ENCODE results near the gene TRIM2. TPM values are rescaled to one million over a fixed set of nuclear protein-coding genes. Genes with fewer than 3 reads are reported as not detected.

TRIM2 gene
- total and polyA plus RNA-seq, 10 of the 15 experiments (the other 5 are each of a cell fraction or from before 2014, with no cell fraction given) = 0.06 to 0.19 (median 0.15) TPM; not detected in 3

GRCh38 chr4:153198719-153199118, 5.5 kb upstream of the TRIM2 start:
- in situ Hi-C loops (cut with MboI) (no loop called here), intact Hi-C loops (cut with micrococcal nuclease; ENCODE audit: unreplicated experiment) (no loop called here)
- ChIA-PET CTCF (interaction anchor here (0.6 kb wide), 1 partner anchor 450 kb away, joined by 3 read pairs; no protein-coding TSS in a partner anchor), SMC1A (ENCODE audit: uncharacterized antibody, unreplicated experiment) (interaction anchor here (0.9 kb wide), 1 partner anchor 13 kb away, joined by 3 read pairs; no protein-coding TSS in a partner anchor), POLR2A (no interaction called here), RAD21 (ENCODE audit: unreplicated experiment) (no interaction called here)
- Histone ChIP-seq H3K79me2 (ENCODE audit: control insufficient read depth, insufficient read depth, low read length) (no peaks in the 10 kb centered on the region), H4K20me1 (ENCODE audit: control insufficient read depth, insufficient read depth) (no peaks in the 10 kb centered on the region), H3K36me3 (ENCODE audit: control insufficient read depth in 2 of 2, insufficient read depth in 2 of 2, low read length in 1 of 2) (no peaks in the 10 kb centered on the region), H3K4me3 (no peak overlapping the region), H3K9me3 (replicated peaks; ENCODE audit: control insufficient read depth, insufficient read depth, low read length) (no peaks in the 10 kb centered on the region), H2AFZ (ENCODE audit: control insufficient read depth, low read depth, low read length) (no peak overlapping the region), H3K9ac (ENCODE audit: control insufficient read depth, insufficient read depth, low read length) (no peak overlapping the region), H3K27ac (ENCODE audit: control insufficient read depth, insufficient read depth) (no peak overlapping the region), H3K4me2 (ENCODE audit: control insufficient read depth, insufficient read depth) (no peak overlapping the region), H3K27me3 (replicated peaks in 1 of 2; ENCODE audit: control insufficient read depth in 2 of 2, insufficient read depth in 2 of 2, low read length in 1 of 2) (no peaks in the 10 kb centered on the region), H3K4me1 (ENCODE audit: control insufficient read depth, insufficient read depth, low read length) (no peaks in the 10 kb centered on the region)
- WGBS (ENCODE audit: insufficient coverage, insufficient replicate concordance, low lambda C conversion rate, missing lambda C conversion rate) = 34% methylated on average over 1 of the region's 1 CpG
- BruUV-seq (replicated peaks) = no TSS peak
- DNase-seq (ENCODE audit: low read depth, low spot score) = no peak
- TF ChIP-seq BACH1 (IDR thresholded peaks at IDR 0.05; ENCODE audit: borderline replicate concordance) (no peak), ASH2L (IDR thresholded peaks at IDR 0.05; ENCODE audit: borderline replicate concordance, low read depth) (no peak), USF2 (IDR thresholded peaks at IDR 0.05; ENCODE audit: borderline replicate concordance, low read depth, low read length) (no peak), POLR2AphosphoS2 (IDR thresholded peaks at IDR 0.05; ENCODE audit: low read depth, low read length) (no peak), CBX3 (IDR thresholded peaks at IDR 0.05; ENCODE audit: borderline replicate concordance, low read depth) (no peak), SKIL (IDR thresholded peaks at IDR 0.05; ENCODE audit: low read depth, poor library complexity, severe bottlenecking) (no peak), RB1 (IDR thresholded peaks at IDR 0.05; ENCODE audit: borderline replicate concordance) (no peak), NR2F1 (conservative IDR thresholded peaks at IDR 0.05) (no peak), ESRRA (IDR thresholded peaks at IDR 0.05; ENCODE audit: low read length) (no peak), IRF5 (IDR thresholded peaks at IDR 0.05; ENCODE audit: borderline replicate concordance) (no peak), SMC3 (IDR thresholded peaks at IDR 0.05; ENCODE audit: borderline replicate concordance, low read length) (no peak), NFXL1 (IDR thresholded peaks at IDR 0.05; ENCODE audit: borderline replicate concordance) (no peak), ELK1 (IDR thresholded peaks at IDR 0.05; ENCODE audit: low read depth, low read length) (no peak), CHD1 (IDR thresholded peaks at IDR 0.05; ENCODE audit: low read depth, low read length) (no peak), HDAC2 (IDR thresholded peaks at IDR 0.05) (no peak), EZH2 (IDR thresholded peaks at IDR 0.05; ENCODE audit: borderline replicate concordance, control insufficient read depth, low read depth, low read length) (no peak)
- ATAC-seq = no peak
- FAIRE-seq = no peak
